HG02852 (cell line): ENCODE measurements around the gene OR2V2.

Experiments
- ATAC-seq: cut with Tn5 transposase; IDR thresholded peaks from one replicate; pipeline ENCODE4 v1.9.1; 2021; ENCODE audit warnings: mild to moderate bottlenecking, moderate library complexity; ENCODE audit not compliant: unreplicated experiment

OR2V2 gene

GRCh38 chr5:181189962-181190710, 42.8 kb downstream of the OR2V2 start:
- ATAC-seq: no peak

- peak; percentile 2 for ATAC-seq
These were observed 43.5 kb downstream of the OR2V2 start for GRCh38 chr5:181190711-181191525.

- ATAC-seq: peak; percentile 65
These were observed 44.3 kb downstream of the OR2V2 start for GRCh38 chr5:181191526-181192336.

- no peak for ATAC-seq
These were observed 45.1 kb downstream of the OR2V2 start for GRCh38 chr5:181192337-181193046.

GRCh38 chr5:181193656-181194055, 46.3 kb downstream of the OR2V2 start:
- ATAC-seq: no peak

GRCh38 chr5:181194489-181195248, 47.3 kb downstream of the OR2V2 start:
- no peak for ATAC-seq

- ATAC-seq: no peak
These were observed 47.9 kb downstream of the OR2V2 start for GRCh38 chr5:181195249-181195761.

- ATAC-seq: no peak
These were observed 50.1 kb downstream of the OR2V2 start for GRCh38 chr5:181197326-181197951.

- ATAC-seq: no peak
These were observed 50.8 kb downstream of the OR2V2 start for GRCh38 chr5:181198106-181198685.

- peak; percentile 74 for ATAC-seq
These were observed 51.6 kb downstream of the OR2V2 start for GRCh38 chr5:181198905-181199519.

GRCh38 chr5:181199881-181200638, 52.7 kb downstream of the OR2V2 start:
- ATAC-seq: no peak

- no peak for ATAC-seq
These were observed 53.4 kb downstream of the OR2V2 start for GRCh38 chr5:181200816-181201215.

- ATAC-seq: no peak
These were observed 55.8 kb downstream of the OR2V2 start for GRCh38 chr5:181203093-181203711.

GRCh38 chr5:181203777-181204112, 56.4 kb downstream of the OR2V2 start:
- ATAC-seq: no peak

- ATAC-seq: no peak
These were observed 56.9 kb downstream of the OR2V2 start for GRCh38 chr5:181204113-181204825.

GRCh38 chr5:181204826-181205760, 57.7 kb downstream of the OR2V2 start, which contains the start of gene TRIM7:
Gene TRIM7 (minus strand): TSS chr5:181205196. CDS start chr5:181205110, 86 bp downstream.
- no peak for ATAC-seq
